IMR-90 (cell line): ENCODE measurements around the gene SSX2IP. TPM values are rescaled to one million over a fixed set of nuclear protein-coding genes. Genes with fewer than 3 reads are reported as not detected.

Source experiments
- ATAC-seq: fragments of 200-7000 bp; cut with Tn5 transposase; 2 replicates; pipeline ENCODE4 v1.9.1; 2020; ENCODE audit warnings: low read depth, mild to moderate bottlenecking, moderate library complexity
- BruUV-seq: library from RNA; stranded (reverse); fragments of 400-500 nt; replicated peaks from 2 replicates; lab custom pipeline; 2021; lab: Mats Ljungman, UMichigan
- CTCF ChIA-PET: fragments of 300-600 bp; formaldehyde crosslinking; extraction: SDS; loops from one replicate; lab custom pipeline; 2021; ENCODE audit warnings: antibody characterized with exemption; lab: Yijun Ruan, JAX
- POLR2A ChIA-PET: fragments of 300-600 bp; sonication (Branson Sonifier 250); formaldehyde crosslinking; loops from one replicate; lab custom pipeline; 2022; ENCODE audit warnings: antibody characterized with exemption; ENCODE audit not compliant: unreplicated experiment; lab: Charles Lee
- DNase-seq: peaks from one replicate; pipeline ENCODE4 v3.0.0; 2013
- H2AFZ ChIP-seq: replicated peaks from 2 replicates; pipeline ENCODE3; 2013; ENCODE audit warnings: low read length, mild to moderate bottlenecking; ENCODE audit not compliant: poor library complexity
- H2AK5ac ChIP-seq: 2 replicates; pipeline ENCODE4 v1.6.1; 2013; ENCODE audit warnings: low read depth, low read length, inconsistent platforms
- H2AK9ac ChIP-seq: replicated peaks from 2 replicates; pipeline ENCODE3; 2013; ENCODE audit warnings: mild to moderate bottlenecking, low read depth, low read length, moderate library complexity; ENCODE audit not compliant: poor library complexity
- H2BK120ac ChIP-seq: 2 replicates; pipeline ENCODE4 v1.6.1; 2013; ENCODE audit warnings: low read depth, low read length, inconsistent platforms
- H2BK15ac ChIP-seq: 3 replicates; pipeline ENCODE4 v1.6.1; 2013; ENCODE audit warnings: low read depth, low read length, inconsistent platforms
- H2BK20ac ChIP-seq: 2 replicates; pipeline ENCODE4 v1.6.1; 2013; ENCODE audit warnings: low read depth, mild to moderate bottlenecking, inconsistent platforms, low read length, moderate library complexity
- H2BK5ac ChIP-seq: 2 replicates; pipeline ENCODE4 v1.6.1; 2013; ENCODE audit warnings: mild to moderate bottlenecking, low read depth, low read length, inconsistent platforms; ENCODE audit not compliant: poor library complexity, severe bottlenecking
- H3K14ac ChIP-seq: replicated peaks from 2 replicates; pipeline ENCODE4 v1.6.1; 2013; ENCODE audit warnings: low read depth, low read length, inconsistent platforms
- H3K18ac ChIP-seq: 2 replicates; pipeline ENCODE4 v1.6.1; 2013; ENCODE audit warnings: low read depth, low read length, control low read depth
- H3K23ac ChIP-seq: 2 replicates; pipeline ENCODE4 v1.6.1; 2013; ENCODE audit warnings: low read depth, low read length, inconsistent platforms
- H3K27ac ChIP-seq: 2 replicates; pipeline ENCODE4 v1.5.1; 2013; ENCODE audit warnings: mild to moderate bottlenecking, control low read depth, low read length; ENCODE audit not compliant: insufficient read depth
- H3K27me3 ChIP-seq: 2 replicates; pipeline ENCODE4 v1.6.1; 2013; ENCODE audit warnings: low read length; ENCODE audit not compliant: control insufficient read depth, insufficient read depth
- H3K36me3 ChIP-seq: 2 replicates; pipeline ENCODE4 v1.6.1; 2013; ENCODE audit warnings: low read length, mixed read lengths; ENCODE audit not compliant: control insufficient read depth, insufficient read depth
- H3K4ac ChIP-seq: 2 replicates; pipeline ENCODE4 v1.6.1; 2013; ENCODE audit warnings: low read depth, low read length, inconsistent platforms
- H3K4me1 ChIP-seq: 2 replicates; pipeline ENCODE4 v1.6.1; 2013; ENCODE audit warnings: low read length, mixed read lengths; ENCODE audit not compliant: control insufficient read depth, insufficient read depth
- H3K4me2 ChIP-seq: 2 replicates; pipeline ENCODE4 v1.6.1; 2013; ENCODE audit warnings: low read depth, mild to moderate bottlenecking, control low read depth, low read length, moderate library complexity
- H3K4me3 ChIP-seq: 2 replicates; pipeline ENCODE4 v1.5.1; 2013; ENCODE audit warnings: low read depth, mild to moderate bottlenecking, control low read depth, low read length, moderate library complexity; ENCODE audit not compliant: insufficient read depth
- H3K56ac ChIP-seq: 2 replicates; pipeline ENCODE4 v1.6.1; 2013; ENCODE audit warnings: low read length, inconsistent platforms; ENCODE audit not compliant: insufficient read depth; ENCODE audit errors: extremely low read depth
- H3K79me1 ChIP-seq, 2 experiments: 2 replicates each; pipeline ENCODE4 v1.6.1; 2013; ENCODE audit warnings: low read length in 2 of 2, inconsistent platforms in 1 of 2, low read depth in 1 of 2
- H3K9ac ChIP-seq: 2 replicates; pipeline ENCODE4 v1.6.1; 2013; ENCODE audit warnings: low read depth, low read length, control low read depth
- H3K9me1 ChIP-seq: 2 replicates; pipeline ENCODE4 v1.6.1; 2013; ENCODE audit warnings: low read length, inconsistent platforms; ENCODE audit not compliant: insufficient read depth
- H3K9me3 ChIP-seq: 2 replicates; pipeline ENCODE4 v1.6.1; 2013; ENCODE audit warnings: low read length; ENCODE audit not compliant: control insufficient read depth, insufficient read depth
- H4K20me1 ChIP-seq: 2 replicates; pipeline ENCODE4 v1.6.1; 2013; ENCODE audit warnings: low read length, inconsistent platforms; ENCODE audit not compliant: insufficient read depth
- H4K5ac ChIP-seq: 2 replicates; pipeline ENCODE4 v1.6.1; 2013; ENCODE audit warnings: mild to moderate bottlenecking, low read depth, low read length, control low read depth
- H4K8ac ChIP-seq, 2 experiments: 2 replicates each; pipeline ENCODE4 v1.6.1; 2013; ENCODE audit warnings: low read depth in 2 of 2, low read length in 2 of 2, control low read depth in 1 of 2, inconsistent platforms in 1 of 2
- H4K91ac ChIP-seq: 2 replicates; pipeline ENCODE4 v1.6.1; 2013; ENCODE audit warnings: low read depth, low read length, inconsistent platforms; ENCODE audit not compliant: insufficient read depth
- BHLHE40 ChIP-seq: fragments of 150-350 bp; IDR thresholded peaks from 2 replicates; pipeline ENCODE4 v1.6.1; 2016; ENCODE audit warnings: mild to moderate bottlenecking, low read depth, low read length
- ELK1 ChIP-seq: fragments of 150-350 bp; IDR thresholded peaks from 2 replicates; pipeline ENCODE4 v1.6.1; 2016; ENCODE audit warnings: low read depth, mild to moderate bottlenecking, low read length, moderate library complexity, borderline replicate concordance
- MAFK ChIP-seq: IDR thresholded peaks from 2 replicates; pipeline ENCODE4 v1.6.1; 2012; ENCODE audit warnings: low read depth, low read length, improper control_type of control experiment
- MXI1 ChIP-seq: IDR thresholded peaks from 2 replicates; pipeline ENCODE4 v1.6.1; 2012; ENCODE audit warnings: low read depth, mild to moderate bottlenecking, low read length, moderate library complexity, borderline replicate concordance
- NFE2L2 ChIP-seq: fragments of 150-350 bp; IDR thresholded peaks from 2 replicates; pipeline ENCODE4 v1.6.1; 2016; ENCODE audit warnings: low read depth, mild to moderate bottlenecking, low read length
- POLR2A ChIP-seq: IDR thresholded peaks from 2 replicates; pipeline ENCODE4 v1.6.1; 2012; ENCODE audit warnings: mild to moderate bottlenecking, low read depth, low read length
- RCOR1 ChIP-seq: IDR thresholded peaks from 2 replicates; pipeline ENCODE4 v1.6.1; 2012; ENCODE audit warnings: mild to moderate bottlenecking, low read length, improper control_type of control experiment; ENCODE audit not compliant: insufficient replicate concordance
- USF2 ChIP-seq: fragments of 150-350 bp; IDR thresholded peaks from 2 replicates; pipeline ENCODE4 v1.6.1; 2017; ENCODE audit warnings: mild to moderate bottlenecking, antibody characterized with exemption, low read length, low read depth
- WGBS, 2 experiments: methylation state at CpG; one replicate each; pipeline versions ENCODE4 v1.1.5 to v1.1.7; 2013; ENCODE audit warnings: missing lambda C conversion rate in 2 of 2; ENCODE audit not compliant: insufficient read length in 1 of 2; ENCODE audit errors: extremely low coverage in 2 of 2; 5-methylcytosine and 5-hydroxymethylcytosine counted together
- dilution Hi-C: fragments of 300-500 bp; cut with HindIII; formaldehyde crosslinking; loops from one replicate; pipeline ENCODE4 v1.14.3; 2018; ENCODE audit warnings: low sequenced_read_pairs; ENCODE audit not compliant: unreplicated experiment
- in situ Hi-C: fragments of 300-500 bp; cut with MboI; formaldehyde crosslinking; loops from 3 replicates; pipeline ENCODE4 v1.14.3; 2019; ENCODE audit warnings: low sequenced_read_pairs, inconsistent platforms, mixed read lengths
- intact Hi-C: fragments of 100-400 bp; cut with micrococcal nuclease; formaldehyde crosslinking; loops from 2 replicates; pipeline ENCODE4 v1.10.0; 2022
- polyA plus RNA-seq, 3 experiments: library from polyadenylated mRNA; depleted of rRNA; stranded (reverse); fragments of >200 nt; gene quantifications; 2 replicates each; pipeline ENCODE4 v1.2.3, GENCODE V29; 2012; ENCODE audit warnings: low replicate concordance in 1 of 3
- total RNA-seq: library from RNA; depleted of rRNA; stranded (reverse); fragments of >200 nt; gene quantifications from 2 replicates; pipeline ENCODE4 v1.2.3, GENCODE V29; 2012
- TF ChIP-seq, protein P1 (sequence below): conservative IDR thresholded peaks from 2 replicates; pipeline ENCODE4 v1.5.1; 2012; ENCODE audit warnings: mild to moderate bottlenecking, low read depth, low read length, improper control_type of control experiment

SSX2IP gene
- total and polyA plus RNA-seq, 2 of the 4 experiments (the other 2 are of a cell fraction): 7.7 to 13.4 TPM

DNA sequence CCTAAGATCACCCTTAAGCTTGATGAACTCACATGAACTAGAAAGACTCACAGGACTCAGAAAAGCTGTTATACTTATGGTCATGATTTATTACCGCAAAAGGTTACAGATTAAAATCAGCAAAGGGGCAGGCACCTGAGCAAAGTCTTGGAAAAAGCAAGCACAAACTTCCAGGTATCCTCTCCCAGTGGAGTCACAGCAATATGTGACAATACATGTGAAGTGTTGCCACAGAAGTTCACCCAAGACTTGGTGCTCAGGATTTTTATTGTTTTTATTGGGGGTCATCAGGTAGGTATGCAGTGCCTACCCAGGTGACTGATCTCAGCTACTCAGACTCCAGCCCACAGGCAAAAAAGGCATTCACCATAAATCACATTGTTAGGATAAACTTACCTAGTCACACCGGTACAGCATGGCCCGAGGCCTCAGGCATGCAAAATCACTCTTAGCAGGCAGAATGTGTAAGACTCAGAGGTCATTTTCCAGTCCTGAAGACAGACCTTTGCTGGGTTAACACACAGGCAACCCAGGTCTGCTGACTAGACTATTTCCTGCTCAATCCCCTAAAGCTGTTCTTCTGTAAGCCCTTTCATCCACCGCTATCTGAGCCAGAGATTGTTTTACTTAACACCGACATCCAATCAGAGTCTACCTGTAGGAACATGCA lies 55.6 kb downstream of the SSX2IP start:
- Histone ChIP-seq H4K5ac (no peak overlapping the region), H3K14ac (no peak overlapping the region), H3K4ac (no peak overlapping the region), H3K79me1 (no peaks in the 10 kb centered on the region), H2AFZ (no peak overlapping the region), H2BK15ac (0 out of 3 replicates have a peak overlapping the region, but pooled peaks have one; percentile 24), H2BK5ac (no peak overlapping the region), H4K91ac (no peak overlapping the region), H4K8ac (no peak overlapping the region), H2BK120ac (no peak overlapping the region), H3K36me3 (no peaks in the 10 kb centered on the region), H3K4me2 (no peak overlapping the region), H3K23ac (no peak overlapping the region), H4K20me1 (no peaks in the 10 kb centered on the region), H2AK5ac (no peak overlapping the region), H3K4me3 (no peak overlapping the region), H3K27ac (no peak overlapping the region), H3K9ac (no peak overlapping the region), H3K56ac (no peak overlapping the region), H2BK20ac (no peak overlapping the region), H3K4me1 (peaks cover 2% of the 10 kb centered on the region), H2AK9ac (no peak overlapping the region), H3K9me3 (peaks cover 3% of the 10 kb centered on the region; the same call in 1 of the 2 replicates), H3K9me1 (no peaks in the 10 kb centered on the region; the same call in 1 of the 2 replicates), H3K27me3 (no peaks in the 10 kb centered on the region; the same call in 1 of the 2 replicates), H3K18ac (no peak overlapping the region)
- BruUV-seq: no TSS peak
- DNase-seq (no peak), ATAC-seq (no peak)
- TF ChIP-seq POLR2A: no peak
- TF ChIP-seq ELK1: no peak
- TF ChIP-seq NFE2L2: no peak
- TF ChIP-seq, protein P1, sequence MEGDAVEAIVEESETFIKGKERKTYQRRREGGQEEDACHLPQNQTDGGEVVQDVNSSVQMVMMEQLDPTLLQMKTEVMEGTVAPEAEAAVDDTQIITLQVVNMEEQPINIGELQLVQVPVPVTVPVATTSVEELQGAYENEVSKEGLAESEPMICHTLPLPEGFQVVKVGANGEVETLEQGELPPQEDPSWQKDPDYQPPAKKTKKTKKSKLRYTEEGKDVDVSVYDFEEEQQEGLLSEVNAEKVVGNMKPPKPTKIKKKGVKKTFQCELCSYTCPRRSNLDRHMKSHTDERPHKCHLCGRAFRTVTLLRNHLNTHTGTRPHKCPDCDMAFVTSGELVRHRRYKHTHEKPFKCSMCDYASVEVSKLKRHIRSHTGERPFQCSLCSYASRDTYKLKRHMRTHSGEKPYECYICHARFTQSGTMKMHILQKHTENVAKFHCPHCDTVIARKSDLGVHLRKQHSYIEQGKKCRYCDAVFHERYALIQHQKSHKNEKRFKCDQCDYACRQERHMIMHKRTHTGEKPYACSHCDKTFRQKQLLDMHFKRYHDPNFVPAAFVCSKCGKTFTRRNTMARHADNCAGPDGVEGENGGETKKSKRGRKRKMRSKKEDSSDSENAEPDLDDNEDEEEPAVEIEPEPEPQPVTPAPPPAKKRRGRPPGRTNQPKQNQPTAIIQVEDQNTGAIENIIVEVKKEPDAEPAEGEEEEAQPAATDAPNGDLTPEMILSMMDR: no peak
- TF ChIP-seq MXI1: no peak
- no peak for TF ChIP-seq BHLHE40
- TF ChIP-seq MAFK: peak; percentile 62
- TF ChIP-seq USF2: no peak
- TF ChIP-seq RCOR1: no peak
- 50% methylated on average over 3 of the region's 5 CpGs; no CpG with 5 or more reads in 1 of the 2 experiments for WGBS, 2 experiments
- in situ Hi-C loops (no loop called here), intact Hi-C loops (no loop called here), dilution Hi-C loops (no loop called here)
- POLR2A ChIA-PET: no interaction called here
- CTCF ChIA-PET: interaction anchor here (1.1 kb wide), 1 partner anchor 14 kb away, joined by 3 read pairs; no protein-coding TSS in a partner anchor
